Urinary bladder (tissue), 4 donors: ENCODE results near the gene TBX1. TPM values are rescaled to one million over a fixed set of nuclear protein-coding genes. Genes with fewer than 3 reads are reported as not detected.

Experiments used
- DNase-seq: peaks from one replicate; pipeline ENCODE4 v3.0.0-alpha.2; 2015; ENCODE audit errors: extremely low spot score
- H3K27ac ChIP-seq: one replicate; pipeline ENCODE4 v1.5.1; 2013; ENCODE audit warnings: low read depth, mild to moderate bottlenecking, moderate library complexity
- H3K36me3 ChIP-seq: one replicate; pipeline ENCODE4 v1.6.1; 2013; ENCODE audit warnings: mild to moderate bottlenecking, moderate library complexity; ENCODE audit not compliant: insufficient read depth
- H3K4me1 ChIP-seq: one replicate; pipeline ENCODE4 v1.6.1; 2013; ENCODE audit warnings: mild to moderate bottlenecking, moderate library complexity; ENCODE audit not compliant: insufficient read depth
- H3K4me3 ChIP-seq: one replicate; pipeline ENCODE4 v1.5.1; 2013; ENCODE audit warnings: low read depth, low read length
- WGBS: extraction: QIAGEN DNeasy Blood & Tissue Kit; methylation state at CpG from one replicate; pipeline ENCODE4 v1.1.7; 2013; 5-methylcytosine and 5-hydroxymethylcytosine counted together
- polyA plus RNA-seq: library from polyadenylated mRNA; stranded (reverse); fragments of 200-250 nt; gene quantifications from one replicate; pipeline ENCODE4 v1.2.3, GENCODE V29; 2013
- total RNA-seq: library from RNA; depleted of rRNA; stranded (reverse); fragments of >200 nt; gene quantifications from one replicate; pipeline ENCODE4 v1.2.3, GENCODE V29; 2014
- donor health status: healthy with polysubstance abuse.
- donor health status: healthy.

The TBX1 gene
- total and polyA plus RNA-seq, 2 donors: 1.2 to 1.4 TPM

GRCh38 chr22:19748139-19748538, 12.4 kb upstream of the TBX1 start:
- H3K4me3 ChIP-seq: no peak overlapping the region
- no peaks in the 10 kb centered on the region for H3K4me1 ChIP-seq
- no peaks in the 10 kb centered on the region for H3K36me3 ChIP-seq
- DNase-seq: no peak
- no peak overlapping the region for H3K27ac ChIP-seq
- WGBS: 85% methylated on average over 4 of the region's 4 CpGs

GRCh38 chr22:19748991-19749664, 11.4 kb upstream of the TBX1 start:
- H3K36me3 ChIP-seq: no peaks in the 10 kb centered on the region
- no peaks in the 10 kb centered on the region for H3K4me1 ChIP-seq
- 72% methylated on average over 15 of the region's 15 CpGs for WGBS
- no peak overlapping the region for H3K4me3 ChIP-seq
- H3K27ac ChIP-seq: no peak overlapping the region
- DNase-seq: no peak

- no peaks in the 10 kb centered on the region for H3K4me1 ChIP-seq
- DNase-seq: no peak
- H3K4me3 ChIP-seq: no peak overlapping the region
- 84% methylated on average over 12 of the region's 12 CpGs for WGBS
- no peaks in the 10 kb centered on the region for H3K36me3 ChIP-seq
- no peak overlapping the region for H3K27ac ChIP-seq
Observed at GRCh38 chr22:19749876-19750275, 10.7 kb upstream of the TBX1 start.

DNA sequence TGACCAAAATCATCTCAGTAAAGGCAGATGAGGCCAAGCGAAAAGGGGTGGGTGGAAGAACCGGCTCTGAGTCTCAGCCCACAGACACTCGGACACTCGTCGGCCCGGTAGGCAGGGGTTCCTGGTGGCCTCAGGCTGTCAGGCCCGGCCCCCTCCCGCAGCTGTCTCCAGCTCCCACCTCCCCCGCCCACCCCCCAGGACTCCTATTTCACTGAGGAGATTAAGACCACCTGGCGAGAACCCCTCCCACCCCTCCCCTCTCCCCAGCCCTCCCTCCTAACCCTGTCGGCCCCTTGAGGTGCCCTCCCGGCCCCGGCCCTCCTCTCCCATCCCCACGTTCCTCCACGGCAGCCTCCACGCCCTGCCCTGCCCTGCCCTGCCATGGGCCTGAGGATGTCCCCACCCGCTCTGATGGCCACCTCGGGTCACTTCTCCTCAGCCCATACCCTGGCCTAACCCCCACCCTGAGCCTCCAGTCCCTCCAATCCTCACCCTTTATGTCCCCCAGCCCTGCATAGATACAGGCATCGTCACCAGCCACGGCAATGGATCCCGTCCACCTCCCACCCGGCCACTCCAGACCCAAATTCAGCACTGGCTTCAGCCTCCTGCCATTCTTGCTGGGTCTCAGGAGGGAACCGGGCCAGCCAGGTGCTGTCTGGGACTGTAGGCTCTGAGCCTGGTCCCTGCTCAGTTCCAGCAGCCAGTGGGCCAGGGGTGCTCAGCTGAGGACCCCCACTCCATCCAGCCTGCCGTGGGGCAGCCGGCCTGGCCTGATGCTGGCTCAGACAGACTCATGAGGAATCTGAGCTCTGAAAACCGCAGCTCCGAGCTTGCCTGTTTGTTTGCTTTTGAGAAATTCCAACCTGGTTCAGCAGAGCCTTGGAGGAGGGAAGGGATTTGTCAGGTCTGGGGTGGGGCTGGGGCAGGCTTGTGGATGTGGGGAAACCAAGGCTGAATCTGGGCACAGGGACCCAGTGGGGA, 9.8 kb upstream of the TBX1 start:
- WGBS: 54% methylated on average over 27 of the region's 27 CpGs
- DNase-seq: no peak
- Histone ChIP-seq H3K36me3 (no peaks in the 10 kb centered on the region), H3K4me1 (no peaks in the 10 kb centered on the region), H3K4me3 (no peak overlapping the region), H3K27ac (no peak overlapping the region)

- H3K4me1 ChIP-seq: no peaks in the 10 kb centered on the region
- no peak for DNase-seq
- whole genome bisulfite sequencing: 89% methylated on average over 14 of the region's 14 CpGs
- no peak overlapping the region for H3K27ac ChIP-seq
- H3K4me3 ChIP-seq: no peak overlapping the region
- H3K36me3 ChIP-seq: no peaks in the 10 kb centered on the region
Observed at GRCh38 chr22:19751497-19752245, 8.9 kb upstream of the TBX1 start.

- H3K36me3 ChIP-seq: no peaks in the 10 kb centered on the region
- 86% methylated on average over 10 of the region's 10 CpGs for WGBS
- DNase-seq: no peak
Observed at GRCh38 chr22:19753090-19753842, 7.3 kb upstream of the TBX1 start.

DNA sequence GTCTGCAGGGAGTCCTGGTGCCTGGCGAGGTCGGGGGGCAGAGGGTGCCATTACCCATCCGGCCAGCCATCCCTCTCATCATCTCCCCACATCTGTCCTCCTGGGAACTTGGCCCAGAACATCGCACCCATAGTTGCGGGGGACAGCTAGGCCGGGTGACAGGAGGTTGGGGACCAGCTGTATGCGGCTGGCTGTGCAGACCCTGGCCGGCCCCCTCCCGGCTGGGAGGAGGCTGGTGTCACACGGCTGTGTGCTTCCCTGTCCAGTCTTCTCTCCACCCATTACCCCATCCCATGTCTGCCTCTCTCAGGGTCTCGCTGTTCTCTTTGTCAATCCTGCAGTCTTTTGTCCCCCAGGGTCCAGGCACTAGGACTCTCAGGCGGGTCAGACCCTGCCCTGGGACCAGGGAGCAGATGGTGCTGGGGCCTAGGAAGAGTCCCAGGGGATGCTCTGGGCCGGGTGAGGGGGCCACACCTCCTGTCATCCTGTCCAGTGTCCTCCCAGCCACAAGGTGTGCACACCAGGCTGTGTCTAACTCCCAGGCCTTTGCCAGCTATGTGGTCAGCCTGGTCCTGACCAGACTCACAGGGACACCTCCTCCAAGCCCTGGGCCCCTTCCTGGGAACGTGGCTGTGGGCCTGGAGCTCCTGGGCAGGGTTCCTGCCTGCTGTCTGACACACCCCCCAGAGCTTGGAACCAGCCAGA, 6.4 kb upstream of the TBX1 start:
- no peak overlapping the region for H3K27ac ChIP-seq
- no peaks in the 10 kb centered on the region for H3K4me1 ChIP-seq
- H3K4me3 ChIP-seq: no peak overlapping the region
- WGBS: 66% methylated on average over 14 of the region's 14 CpGs
- DNase-seq: no peak
- no peaks in the 10 kb centered on the region for H3K36me3 ChIP-seq

More at GRCh38 chr22:19753090-19753842, 7.3 kb upstream of the TBX1 start:
- no peak overlapping the region for H3K4me3 ChIP-seq
- H3K4me1 ChIP-seq: no peaks in the 10 kb centered on the region
- no peak overlapping the region for H3K27ac ChIP-seq

DNA sequence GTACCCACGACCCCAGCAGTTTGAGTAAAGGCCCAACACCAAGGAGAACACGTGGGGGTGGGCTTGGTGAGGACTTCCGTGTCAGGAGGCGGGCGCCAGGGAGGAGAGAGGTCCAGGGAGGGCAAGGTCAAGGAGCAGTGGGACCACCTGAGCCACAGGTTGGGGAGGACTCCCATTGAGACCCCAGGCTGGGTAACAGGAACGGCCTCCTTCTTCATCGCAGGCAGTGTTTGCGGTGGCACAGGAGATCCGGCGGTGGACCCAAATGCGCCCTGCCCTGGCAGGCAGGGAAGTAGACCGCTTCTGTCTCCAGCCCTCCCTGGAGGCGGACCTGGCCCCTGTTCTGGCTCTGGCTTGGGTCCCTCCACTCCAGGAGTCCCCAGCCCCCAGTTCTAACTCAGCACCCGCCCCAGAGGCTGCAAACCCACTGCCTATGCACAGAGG, 5.9 kb upstream of the TBX1 start:
- no peak overlapping the region for H3K4me3 ChIP-seq
- 27% methylated on average over 14 of the region's 14 CpGs for WGBS

GRCh38 chr22:19755145-19755710, 5.3 kb upstream of the TBX1 start:
- WGBS: 1% methylated on average over 59 of the region's 59 CpGs
- Histone ChIP-seq H3K4me3 (no peak overlapping the region), H3K4me1 (no peaks in the 10 kb centered on the region), H3K36me3 (no peaks in the 10 kb centered on the region), H3K27ac (no peak overlapping the region)
- DNase-seq: no peak

More for the DNA sequence above, 5.9 kb upstream of the TBX1 start:
- no peak for DNase-seq
- Histone ChIP-seq H3K4me1 (no peaks in the 10 kb centered on the region), H3K27ac (no peak overlapping the region), H3K36me3 (no peaks in the 10 kb centered on the region)

DNA sequence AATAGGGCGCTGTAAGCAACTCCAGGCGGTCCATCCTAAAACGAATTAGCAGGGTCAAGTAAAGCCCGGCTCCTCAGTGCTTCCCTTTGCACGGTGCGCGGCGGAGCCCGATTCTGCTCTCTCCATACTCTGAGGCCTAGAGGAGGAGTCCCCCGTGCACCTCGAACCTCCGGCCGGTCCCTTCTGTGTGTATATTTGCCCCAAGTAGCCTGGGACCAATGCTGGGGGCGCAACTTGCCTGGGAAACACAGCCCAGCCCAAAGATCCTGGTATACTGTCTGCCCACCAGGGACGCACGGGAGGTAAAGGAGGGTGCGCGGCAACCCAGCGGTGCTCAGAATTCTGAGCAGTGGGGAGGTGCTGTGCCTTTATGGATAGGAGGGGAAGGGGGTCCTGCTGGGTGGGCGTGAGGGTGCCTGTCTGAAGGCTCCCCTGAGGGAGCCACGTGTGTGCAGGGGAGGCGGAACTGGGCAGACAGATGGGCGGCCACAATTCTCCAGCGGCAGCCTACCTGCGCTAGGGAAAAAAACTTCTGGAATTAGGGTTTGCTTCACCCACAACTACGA, 4.8 kb upstream of the TBX1 start:
- H3K4me1 ChIP-seq: no peaks in the 10 kb centered on the region
- H3K27ac ChIP-seq: no peak overlapping the region
- no peaks in the 10 kb centered on the region for H3K36me3 ChIP-seq
- H3K4me3 ChIP-seq: no peak overlapping the region
- 4% methylated on average over 26 of the region's 26 CpGs for WGBS
- DNase-seq: no peak

DNA sequence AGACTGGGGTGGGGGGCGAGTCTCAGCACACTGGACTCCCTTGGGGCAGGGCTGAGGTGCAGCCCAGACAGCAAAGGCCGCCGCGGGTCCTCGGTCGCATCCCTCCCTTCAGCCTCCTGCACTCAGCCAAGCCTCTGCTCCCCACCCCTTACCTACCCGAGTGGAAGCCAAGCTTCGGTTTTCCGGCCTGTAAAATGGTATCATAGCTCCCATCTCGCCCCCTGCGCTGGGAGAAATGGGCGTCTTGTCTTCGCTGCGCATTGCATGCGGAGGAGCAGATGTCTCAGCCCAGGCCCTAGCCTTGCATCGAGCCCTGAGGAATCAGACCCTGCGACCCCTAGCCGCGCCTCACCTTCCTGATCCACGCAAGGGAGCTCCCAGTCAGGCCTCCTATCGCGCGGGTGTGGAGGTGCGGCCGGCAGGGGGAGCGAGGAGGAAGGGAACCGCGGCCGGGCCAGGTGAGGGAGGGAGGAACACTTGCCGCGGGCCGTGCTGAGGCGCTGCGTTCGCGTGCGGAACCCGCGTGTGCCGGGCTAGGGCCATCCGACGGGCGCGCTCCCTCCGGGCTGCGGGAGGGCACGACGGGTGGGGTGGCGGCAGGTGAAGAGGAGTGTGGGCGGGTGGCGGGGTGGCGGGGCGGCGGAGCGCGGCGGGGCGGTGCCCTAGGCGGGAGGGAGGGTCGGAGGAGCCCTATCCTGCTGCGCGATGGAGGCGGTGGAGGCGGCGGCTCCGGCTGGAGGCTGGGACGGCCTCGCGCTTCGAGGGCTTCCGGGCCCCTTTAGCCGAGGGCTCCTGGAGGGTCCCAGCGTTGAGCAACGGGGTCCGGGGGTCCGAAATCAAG, 4.1 kb upstream of the TBX1 start:
- Histone ChIP-seq H3K4me3 (no peak overlapping the region), H3K36me3 (no peaks in the 10 kb centered on the region), H3K27ac (no peak overlapping the region), H3K4me1 (no peaks in the 10 kb centered on the region)
- 3% methylated on average over 75 of the region's 76 CpGs for WGBS
- no peak for DNase-seq
